HCT116 (cell line): Measurements from ENCODE around the gene TENM3.
"Not testable (repeated sequence)": the region's sequence is repeated elsewhere in the genome, so short reads cannot be mapped to it uniquely, and the experiment has no call there.

Experiments
- CTCF ChIP-seq, 3 experiments: fragments of 200-600 bp in 1 of 3; sonication (generic) in 1 of 3; IDR thresholded peaks in 2 of 3; conservative IDR thresholded peaks in 1 of 3; 2 replicates each; pipeline ENCODE4 v1.5.1; 2012 to 2017; ENCODE audit warnings: low read depth in 2 of 3, low read length in 2 of 3, antibody characterized with exemption in 1 of 3, borderline replicate concordance in 1 of 3, control low read depth in 1 of 3, mild to moderate bottlenecking in 1 of 3, mixed read lengths in 1 of 3, mixed run types in 1 of 3, moderate library complexity in 1 of 3; ENCODE audit not compliant: insufficient read depth in 1 of 3
- EZH2 ChIP-seq: fragments of 200-600 bp; sonication (generic); IDR thresholded peaks from 2 replicates; pipeline ENCODE4 v1.6.1; 2017; ENCODE audit warnings: antibody characterized with exemption, mixed run types
- EZH2phosphoT487 ChIP-seq: fragments of 200-600 bp; IDR thresholded peaks from 2 replicates; pipeline ENCODE4 v1.6.1; 2018; ENCODE audit warnings: antibody characterized with exemption, borderline replicate concordance
- POLR2AphosphoS5 ChIP-seq: IDR thresholded peaks from 2 replicates; pipeline ENCODE4 v1.6.1; 2011; ENCODE audit warnings: mild to moderate bottlenecking, low read depth, low read length, moderate library complexity
- REST ChIP-seq: IDR thresholded peaks from 2 replicates; pipeline ENCODE4 v1.6.1; 2012; ENCODE audit warnings: low read depth
- ZFX ChIP-seq: fragments of 450-650 bp; IDR thresholded peaks from 2 replicates; pipeline ENCODE4 v1.6.1; 2017

- TF ChIP-seq CTCF (IDR thresholded peaks at IDR 0.05 in 2 of 3, conservative IDR thresholded peaks at IDR 0.05 in 1 of 3; ENCODE audit: borderline replicate concordance in 1 of 3, insufficient read depth in 1 of 3, low read depth in 2 of 3, low read length in 2 of 3); POLR2AphosphoS5; ZFX; EZH2phosphoT487; EZH2; REST: not testable (repeated sequence)
These were observed 570.9 kb downstream of the TENM3 start for GRCh38 chr4:182814065-182814464.
